ENCODE results near the gene RIC8B.

Gene RIC8B

DNA sequence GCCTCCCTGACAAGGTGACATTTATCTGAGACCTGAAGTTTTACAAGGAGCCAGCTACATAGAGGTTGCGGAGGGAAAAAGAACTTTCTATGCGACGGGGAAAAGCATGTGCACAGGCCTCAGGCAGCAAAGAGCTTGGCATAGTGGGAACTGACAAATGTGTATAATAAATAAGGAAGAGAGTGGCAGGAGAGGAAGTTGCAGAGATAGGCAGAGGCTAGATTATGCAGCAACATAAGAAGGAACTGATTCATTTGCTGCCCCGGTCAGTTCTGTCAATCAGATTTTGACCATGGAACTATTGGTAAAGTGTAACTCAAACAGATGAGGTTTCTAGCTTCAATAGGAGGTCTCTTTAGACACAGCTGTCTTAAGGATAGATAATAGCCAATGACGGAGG is 33.7 kb upstream of the RIC8B start:
- H4K20me1 ChIP-seq (ENCODE audit: insufficient read depth, low read length), result no peaks in the 10 kb centered on the region
- TF ChIP-seq CTCF (IDR thresholded peaks at IDR 0.05; ENCODE audit: low read length), result no peak
- TF ChIP-seq EZH2 (IDR thresholded peaks at IDR 0.05; ENCODE audit: borderline replicate concordance, low read length), result no peak
- no peak overlapping the region for H3K9ac ChIP-seq (ENCODE audit: low read length)
- H3K79me2 ChIP-seq (ENCODE audit: insufficient read depth, low read length), result no peaks in the 10 kb centered on the region
- no peaks in the 10 kb centered on the region for H3K27me3 ChIP-seq (ENCODE audit: insufficient read depth, low read length)
- no peaks in the 10 kb centered on the region for H3K36me3 ChIP-seq (ENCODE audit: insufficient read depth, low read length)
- H3K9me2 ChIP-seq (ENCODE audit: low read depth, low read length), result no peaks in the 10 kb centered on the region
- H3K27ac ChIP-seq (ENCODE audit: low read depth, low read length, poor library complexity, severe bottlenecking), result no peak overlapping the region
- H3K4me1 ChIP-seq (ENCODE audit: insufficient read depth, low read length, severe bottlenecking), result no peaks in the 10 kb centered on the region
- no peak overlapping the region for H3K4me3 ChIP-seq (ENCODE audit: low read depth, low read length, poor library complexity, severe bottlenecking)
- no peaks in the 10 kb centered on the region for H3K9me3 ChIP-seq (ENCODE audit: low read length)
- no peaks in the 10 kb centered on the region for H3F3A ChIP-seq (ENCODE audit: insufficient read depth, low read length)
- H3K4me2 ChIP-seq (ENCODE audit: low read length), result no peak overlapping the region
- no peak overlapping the region for H2AFZ ChIP-seq (ENCODE audit: low read length)

DNA sequence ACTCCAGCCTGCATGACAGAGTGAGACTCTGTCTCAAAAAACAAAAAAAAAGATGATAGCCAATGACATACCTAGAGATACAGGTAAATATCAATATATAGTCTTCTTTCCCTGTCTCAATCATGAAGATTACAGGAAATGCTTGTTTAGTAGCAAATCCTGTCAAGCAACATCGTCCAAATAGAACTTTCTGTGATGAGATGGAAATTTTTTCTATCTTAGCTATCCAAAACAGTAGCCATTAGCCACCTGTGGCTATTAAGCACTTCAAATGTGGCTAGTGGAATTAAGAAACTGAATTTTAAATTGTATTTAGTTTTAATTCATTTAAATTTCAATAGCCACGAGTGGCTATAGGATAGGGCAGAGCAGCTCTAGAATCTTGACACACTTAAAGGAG is 33.2 kb upstream of the RIC8B start:
- Histone ChIP-seq H3K27me3 (ENCODE audit: insufficient read depth, low read length) (no peaks in the 10 kb centered on the region), H3K4me2 (ENCODE audit: low read length) (no peak overlapping the region), H3F3A (ENCODE audit: insufficient read depth, low read length) (no peaks in the 10 kb centered on the region)

GRCh38 chr12:106743270-106743988 is 31.1 kb upstream of the RIC8B start:
- H2AFZ ChIP-seq (ENCODE audit: low read length), result no peak overlapping the region
- H3K9me3 ChIP-seq (ENCODE audit: low read length), result no peaks in the 10 kb centered on the region
- H3K9me2 ChIP-seq (ENCODE audit: low read depth, low read length), result no peaks in the 10 kb centered on the region
- no peaks in the 10 kb centered on the region for H3K36me3 ChIP-seq (ENCODE audit: insufficient read depth, low read length)
- TF ChIP-seq CTCF (IDR thresholded peaks at IDR 0.05; ENCODE audit: low read length) (no peak), EZH2 (IDR thresholded peaks at IDR 0.05; ENCODE audit: borderline replicate concordance, low read length) (no peak)
- no peak overlapping the region for H3K27ac ChIP-seq (ENCODE audit: low read depth, low read length, poor library complexity, severe bottlenecking)
- no peak overlapping the region for H3K4me3 ChIP-seq (ENCODE audit: low read depth, low read length, poor library complexity, severe bottlenecking)
- peaks cover 7% of the 10 kb centered on the region for H3K4me1 ChIP-seq (ENCODE audit: insufficient read depth, low read length, severe bottlenecking)
- no peak overlapping the region for H3K9ac ChIP-seq (ENCODE audit: low read length)
- H3K79me2 ChIP-seq (ENCODE audit: insufficient read depth, low read length), result no peaks in the 10 kb centered on the region
- no peaks in the 10 kb centered on the region for H3K27me3 ChIP-seq (ENCODE audit: insufficient read depth, low read length)
- no peaks in the 10 kb centered on the region for H4K20me1 ChIP-seq (ENCODE audit: insufficient read depth, low read length)
- H3F3A ChIP-seq (ENCODE audit: insufficient read depth, low read length), result no peaks in the 10 kb centered on the region
- H3K4me2 ChIP-seq (ENCODE audit: low read length), result no peak overlapping the region

More for the DNA sequence above, 33.2 kb upstream of the RIC8B start:
- Histone ChIP-seq H3K9me3 (ENCODE audit: low read length) (no peaks in the 10 kb centered on the region), H3K4me1 (ENCODE audit: insufficient read depth, low read length, severe bottlenecking) (no peaks in the 10 kb centered on the region), H3K36me3 (ENCODE audit: insufficient read depth, low read length) (no peaks in the 10 kb centered on the region), H3K9me2 (ENCODE audit: low read depth, low read length) (no peaks in the 10 kb centered on the region), H3K27ac (ENCODE audit: low read depth, low read length, poor library complexity, severe bottlenecking) (no peak overlapping the region), H4K20me1 (ENCODE audit: insufficient read depth, low read length) (no peaks in the 10 kb centered on the region), H2AFZ (ENCODE audit: low read length) (no peak overlapping the region), H3K4me3 (ENCODE audit: low read depth, low read length, poor library complexity, severe bottlenecking) (no peak overlapping the region), H3K79me2 (ENCODE audit: insufficient read depth, low read length) (no peaks in the 10 kb centered on the region), H3K9ac (ENCODE audit: low read length) (no peak overlapping the region)
- TF ChIP-seq CTCF (IDR thresholded peaks at IDR 0.05; ENCODE audit: low read length) (no peak), EZH2 (IDR thresholded peaks at IDR 0.05; ENCODE audit: borderline replicate concordance, low read length) (no peak)
